Gastroesophageal sphincter (tissue), 3 donors: ENCODE data around the gene FXR1.

ENCODE experiments used
- POLR2A ChIP-seq, 2 donors: fragments of 450-650 bp; IDR thresholded peaks; one replicate each; pipeline ENCODE4 v1.6.1; 2017; ENCODE audit warnings: antibody characterized with exemption in 2 of 2, mild to moderate bottlenecking in 2 of 2, moderate library complexity in 1 of 2
- TF ChIP-seq, protein P1 (sequence below), 4 experiments: fragments of 200-600 bp in 2 of 4; fragments of 450-650 bp in 2 of 4; sonication (generic) in 1 of 4; IDR thresholded peaks; one replicate each; pipeline ENCODE4 v1.5.1; 2017 to 2019; ENCODE audit warnings: antibody characterized with exemption in 4 of 4, mild to moderate bottlenecking in 2 of 4, moderate library complexity in 2 of 4

DNA sequence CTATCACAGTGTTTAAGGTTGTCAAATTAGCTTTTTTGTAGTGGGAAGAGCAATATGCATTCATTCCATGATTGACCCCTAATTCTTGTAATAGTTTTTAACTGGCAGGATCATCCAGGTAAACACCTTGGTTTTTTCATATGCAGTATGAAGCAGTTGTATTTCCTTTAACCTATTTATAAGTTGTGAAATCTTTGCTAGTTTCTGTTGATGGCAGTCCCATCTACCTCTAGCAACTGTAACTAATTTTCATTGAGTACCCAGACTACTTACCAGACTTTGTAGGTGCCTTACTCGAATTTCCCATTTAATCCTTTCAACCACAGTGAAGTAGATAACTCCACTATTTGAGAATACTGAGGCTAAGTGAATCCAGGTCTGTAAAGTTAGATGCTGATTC lies 6.1 kb downstream of the FXR1 start:
- TF ChIP-seq, protein P1, sequence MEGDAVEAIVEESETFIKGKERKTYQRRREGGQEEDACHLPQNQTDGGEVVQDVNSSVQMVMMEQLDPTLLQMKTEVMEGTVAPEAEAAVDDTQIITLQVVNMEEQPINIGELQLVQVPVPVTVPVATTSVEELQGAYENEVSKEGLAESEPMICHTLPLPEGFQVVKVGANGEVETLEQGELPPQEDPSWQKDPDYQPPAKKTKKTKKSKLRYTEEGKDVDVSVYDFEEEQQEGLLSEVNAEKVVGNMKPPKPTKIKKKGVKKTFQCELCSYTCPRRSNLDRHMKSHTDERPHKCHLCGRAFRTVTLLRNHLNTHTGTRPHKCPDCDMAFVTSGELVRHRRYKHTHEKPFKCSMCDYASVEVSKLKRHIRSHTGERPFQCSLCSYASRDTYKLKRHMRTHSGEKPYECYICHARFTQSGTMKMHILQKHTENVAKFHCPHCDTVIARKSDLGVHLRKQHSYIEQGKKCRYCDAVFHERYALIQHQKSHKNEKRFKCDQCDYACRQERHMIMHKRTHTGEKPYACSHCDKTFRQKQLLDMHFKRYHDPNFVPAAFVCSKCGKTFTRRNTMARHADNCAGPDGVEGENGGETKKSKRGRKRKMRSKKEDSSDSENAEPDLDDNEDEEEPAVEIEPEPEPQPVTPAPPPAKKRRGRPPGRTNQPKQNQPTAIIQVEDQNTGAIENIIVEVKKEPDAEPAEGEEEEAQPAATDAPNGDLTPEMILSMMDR (IDR thresholded peaks at IDR 0.05) = no peak
- no peak for TF ChIP-seq POLR2A (IDR thresholded peaks at IDR 0.05)
